IMR-90 (cell line): Measurements from ENCODE around the gene OPN1SW. TPM values are rescaled to one million over a fixed set of nuclear protein-coding genes. Genes with fewer than 3 reads are reported as not detected.

Experiments
- ATAC-seq: fragments of 200-7000 bp; cut with Tn5 transposase; 2 replicates; pipeline ENCODE4 v1.9.1; 2020; ENCODE audit warnings: low read depth, mild to moderate bottlenecking, moderate library complexity
- BruUV-seq: library from RNA; stranded (reverse); fragments of 400-500 nt; replicated peaks from 2 replicates; lab custom pipeline; 2021; lab: Mats Ljungman, UMichigan
- CTCF ChIA-PET: fragments of 300-600 bp; formaldehyde crosslinking; extraction: SDS; loops from one replicate; lab custom pipeline; 2021; ENCODE audit warnings: antibody characterized with exemption; lab: Yijun Ruan, JAX
- POLR2A ChIA-PET: fragments of 300-600 bp; sonication (Branson Sonifier 250); formaldehyde crosslinking; loops from one replicate; lab custom pipeline; 2022; ENCODE audit warnings: antibody characterized with exemption; ENCODE audit not compliant: unreplicated experiment; lab: Charles Lee
- DNase-seq: peaks from one replicate; pipeline ENCODE4 v3.0.0; 2013
- H2AFZ ChIP-seq: replicated peaks from 2 replicates; pipeline ENCODE3; 2013; ENCODE audit warnings: low read length, mild to moderate bottlenecking; ENCODE audit not compliant: poor library complexity
- H2AK5ac ChIP-seq: 2 replicates; pipeline ENCODE4 v1.6.1; 2013; ENCODE audit warnings: low read depth, low read length, inconsistent platforms
- H2AK9ac ChIP-seq: replicated peaks from 2 replicates; pipeline ENCODE3; 2013; ENCODE audit warnings: mild to moderate bottlenecking, low read depth, low read length, moderate library complexity; ENCODE audit not compliant: poor library complexity
- H2BK120ac ChIP-seq: 2 replicates; pipeline ENCODE4 v1.6.1; 2013; ENCODE audit warnings: low read depth, low read length, inconsistent platforms
- H2BK15ac ChIP-seq: 3 replicates; pipeline ENCODE4 v1.6.1; 2013; ENCODE audit warnings: low read depth, low read length, inconsistent platforms
- H2BK20ac ChIP-seq: 2 replicates; pipeline ENCODE4 v1.6.1; 2013; ENCODE audit warnings: low read depth, mild to moderate bottlenecking, inconsistent platforms, low read length, moderate library complexity
- H2BK5ac ChIP-seq: 2 replicates; pipeline ENCODE4 v1.6.1; 2013; ENCODE audit warnings: mild to moderate bottlenecking, low read depth, low read length, inconsistent platforms; ENCODE audit not compliant: poor library complexity, severe bottlenecking
- H3K14ac ChIP-seq: replicated peaks from 2 replicates; pipeline ENCODE4 v1.6.1; 2013; ENCODE audit warnings: low read depth, low read length, inconsistent platforms
- H3K18ac ChIP-seq: 2 replicates; pipeline ENCODE4 v1.6.1; 2013; ENCODE audit warnings: low read depth, low read length, control low read depth
- H3K23ac ChIP-seq: 2 replicates; pipeline ENCODE4 v1.6.1; 2013; ENCODE audit warnings: low read depth, low read length, inconsistent platforms
- H3K27ac ChIP-seq: 2 replicates; pipeline ENCODE4 v1.5.1; 2013; ENCODE audit warnings: mild to moderate bottlenecking, control low read depth, low read length; ENCODE audit not compliant: insufficient read depth
- H3K27me3 ChIP-seq: 2 replicates; pipeline ENCODE4 v1.6.1; 2013; ENCODE audit warnings: low read length; ENCODE audit not compliant: control insufficient read depth, insufficient read depth
- H3K36me3 ChIP-seq: 2 replicates; pipeline ENCODE4 v1.6.1; 2013; ENCODE audit warnings: low read length, mixed read lengths; ENCODE audit not compliant: control insufficient read depth, insufficient read depth
- H3K4ac ChIP-seq: 2 replicates; pipeline ENCODE4 v1.6.1; 2013; ENCODE audit warnings: low read depth, low read length, inconsistent platforms
- H3K4me1 ChIP-seq: 2 replicates; pipeline ENCODE4 v1.6.1; 2013; ENCODE audit warnings: low read length, mixed read lengths; ENCODE audit not compliant: control insufficient read depth, insufficient read depth
- H3K4me2 ChIP-seq: 2 replicates; pipeline ENCODE4 v1.6.1; 2013; ENCODE audit warnings: low read depth, mild to moderate bottlenecking, control low read depth, low read length, moderate library complexity
- H3K4me3 ChIP-seq: 2 replicates; pipeline ENCODE4 v1.5.1; 2013; ENCODE audit warnings: low read depth, mild to moderate bottlenecking, control low read depth, low read length, moderate library complexity; ENCODE audit not compliant: insufficient read depth
- H3K56ac ChIP-seq: 2 replicates; pipeline ENCODE4 v1.6.1; 2013; ENCODE audit warnings: low read length, inconsistent platforms; ENCODE audit not compliant: insufficient read depth; ENCODE audit errors: extremely low read depth
- H3K79me1 ChIP-seq, 2 experiments: 2 replicates each; pipeline ENCODE4 v1.6.1; 2013; ENCODE audit warnings: low read length in 2 of 2, inconsistent platforms in 1 of 2, low read depth in 1 of 2
- H3K9ac ChIP-seq: 2 replicates; pipeline ENCODE4 v1.6.1; 2013; ENCODE audit warnings: low read depth, low read length, control low read depth
- H3K9me1 ChIP-seq: 2 replicates; pipeline ENCODE4 v1.6.1; 2013; ENCODE audit warnings: low read length, inconsistent platforms; ENCODE audit not compliant: insufficient read depth
- H3K9me3 ChIP-seq: 2 replicates; pipeline ENCODE4 v1.6.1; 2013; ENCODE audit warnings: low read length; ENCODE audit not compliant: control insufficient read depth, insufficient read depth
- H4K20me1 ChIP-seq: 2 replicates; pipeline ENCODE4 v1.6.1; 2013; ENCODE audit warnings: low read length, inconsistent platforms; ENCODE audit not compliant: insufficient read depth
- H4K5ac ChIP-seq: 2 replicates; pipeline ENCODE4 v1.6.1; 2013; ENCODE audit warnings: mild to moderate bottlenecking, low read depth, low read length, control low read depth
- H4K8ac ChIP-seq, 2 experiments: 2 replicates each; pipeline ENCODE4 v1.6.1; 2013; ENCODE audit warnings: low read depth in 2 of 2, low read length in 2 of 2, control low read depth in 1 of 2, inconsistent platforms in 1 of 2
- H4K91ac ChIP-seq: 2 replicates; pipeline ENCODE4 v1.6.1; 2013; ENCODE audit warnings: low read depth, low read length, inconsistent platforms; ENCODE audit not compliant: insufficient read depth
- BHLHE40 ChIP-seq: fragments of 150-350 bp; IDR thresholded peaks from 2 replicates; pipeline ENCODE4 v1.6.1; 2016; ENCODE audit warnings: mild to moderate bottlenecking, low read depth, low read length
- CEBPB ChIP-seq: IDR thresholded peaks from 2 replicates; pipeline ENCODE4 v1.6.1; 2012; ENCODE audit warnings: low read depth, low read length, improper control_type of control experiment
- CHD1 ChIP-seq: IDR thresholded peaks from 2 replicates; pipeline ENCODE4 v1.6.1; 2012; ENCODE audit warnings: low read depth, low read length, improper control_type of control experiment
- CTCF ChIP-seq: conservative IDR thresholded peaks from 2 replicates; pipeline ENCODE4 v1.5.1; 2012; ENCODE audit warnings: mild to moderate bottlenecking, low read depth, low read length, improper control_type of control experiment
- FOS ChIP-seq: fragments of 150-350 bp; IDR thresholded peaks from 2 replicates; pipeline ENCODE4 v1.6.1; 2016; ENCODE audit warnings: low read depth, low read length
- MAFK ChIP-seq: IDR thresholded peaks from 2 replicates; pipeline ENCODE4 v1.6.1; 2012; ENCODE audit warnings: low read depth, low read length, improper control_type of control experiment
- MAZ ChIP-seq: IDR thresholded peaks from 2 replicates; pipeline ENCODE4 v1.6.1; 2012; ENCODE audit warnings: low read depth, mild to moderate bottlenecking, low read length, improper control_type of control experiment, moderate library complexity, borderline replicate concordance
- MXI1 ChIP-seq: IDR thresholded peaks from 2 replicates; pipeline ENCODE4 v1.6.1; 2012; ENCODE audit warnings: low read depth, mild to moderate bottlenecking, low read length, moderate library complexity, borderline replicate concordance
- NFE2L2 ChIP-seq: fragments of 150-350 bp; IDR thresholded peaks from 2 replicates; pipeline ENCODE4 v1.6.1; 2016; ENCODE audit warnings: low read depth, mild to moderate bottlenecking, low read length
- POLR2A ChIP-seq: IDR thresholded peaks from 2 replicates; pipeline ENCODE4 v1.6.1; 2012; ENCODE audit warnings: mild to moderate bottlenecking, low read depth, low read length
- RAD21 ChIP-seq: IDR thresholded peaks from 2 replicates; pipeline ENCODE4 v1.6.1; 2012; ENCODE audit warnings: low read length, improper control_type of control experiment
- RCOR1 ChIP-seq: IDR thresholded peaks from 2 replicates; pipeline ENCODE4 v1.6.1; 2012; ENCODE audit warnings: mild to moderate bottlenecking, low read length, improper control_type of control experiment; ENCODE audit not compliant: insufficient replicate concordance
- RFX5 ChIP-seq: IDR thresholded peaks from 2 replicates; pipeline ENCODE4 v1.8.0; 2012; ENCODE audit warnings: low read depth, mild to moderate bottlenecking, low read length, moderate library complexity
- SMC3 ChIP-seq: fragments of 150-350 bp; IDR thresholded peaks from 2 replicates; pipeline ENCODE4 v1.6.1; 2016; ENCODE audit warnings: low read depth, mild to moderate bottlenecking, antibody characterized with exemption, low read length, moderate library complexity
- WGBS, 2 experiments: methylation state at CpG; one replicate each; pipeline versions ENCODE4 v1.1.5 to v1.1.7; 2013; ENCODE audit warnings: missing lambda C conversion rate in 2 of 2; ENCODE audit not compliant: insufficient read length in 1 of 2; ENCODE audit errors: extremely low coverage in 2 of 2; 5-methylcytosine and 5-hydroxymethylcytosine counted together
- dilution Hi-C: fragments of 300-500 bp; cut with HindIII; formaldehyde crosslinking; loops from one replicate; pipeline ENCODE4 v1.14.3; 2018; ENCODE audit warnings: low sequenced_read_pairs; ENCODE audit not compliant: unreplicated experiment
- in situ Hi-C: fragments of 300-500 bp; cut with MboI; formaldehyde crosslinking; loops from 3 replicates; pipeline ENCODE4 v1.14.3; 2019; ENCODE audit warnings: low sequenced_read_pairs, inconsistent platforms, mixed read lengths
- intact Hi-C: fragments of 100-400 bp; cut with micrococcal nuclease; formaldehyde crosslinking; loops from 2 replicates; pipeline ENCODE4 v1.10.0; 2022
- polyA plus RNA-seq, 3 experiments: library from polyadenylated mRNA; depleted of rRNA; stranded (reverse); fragments of >200 nt; gene quantifications; 2 replicates each; pipeline ENCODE4 v1.2.3, GENCODE V29; 2012; ENCODE audit warnings: low replicate concordance in 1 of 3
- total RNA-seq: library from RNA; depleted of rRNA; stranded (reverse); fragments of >200 nt; gene quantifications from 2 replicates; pipeline ENCODE4 v1.2.3, GENCODE V29; 2012
- TF ChIP-seq, protein P1 (sequence below): fragments of 150-350 bp; IDR thresholded peaks from 2 replicates; pipeline ENCODE4 v1.6.1; 2016; ENCODE audit warnings: low read depth, mild to moderate bottlenecking, low read length, moderate library complexity, borderline replicate concordance
- TF ChIP-seq, protein P2 (sequence below): fragments of 150-350 bp; IDR thresholded peaks from 2 replicates; pipeline ENCODE4 v1.6.1; 2017; ENCODE audit warnings: mild to moderate bottlenecking, antibody characterized with exemption, low read length, low read depth

The OPN1SW gene
- total and polyA plus RNA-seq, 2 of the 4 experiments (the other 2 are of a cell fraction) = not detected

DNA sequence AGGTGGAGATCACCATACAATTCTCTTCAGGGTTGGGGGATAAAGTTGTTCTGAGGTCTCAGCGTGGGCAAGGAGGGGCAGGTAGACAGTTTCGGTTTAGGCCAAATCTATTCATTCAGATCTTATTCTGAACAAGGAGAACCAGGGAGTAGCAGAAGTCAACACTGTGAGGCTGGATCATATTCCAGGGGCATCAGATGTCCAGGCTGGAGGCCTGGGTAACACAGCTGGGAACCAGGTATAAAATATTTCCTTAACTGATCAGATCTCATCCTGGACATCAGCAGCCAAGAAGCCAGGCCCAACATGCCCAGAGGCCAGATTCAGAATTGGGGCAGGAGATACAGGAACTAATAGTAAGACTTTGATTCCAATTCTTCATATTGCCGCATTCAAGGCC, 35.4 kb upstream of the OPN1SW start:
- no peak overlapping the region for H3K4ac ChIP-seq
- POLR2A ChIA-PET = no interaction called here
- H2BK5ac ChIP-seq = no peak overlapping the region
- no peak overlapping the region for H3K23ac ChIP-seq
- no peak overlapping the region for H3K56ac ChIP-seq
- H2BK15ac ChIP-seq = no peak overlapping the region
- no peak for TF ChIP-seq CTCF
- TF ChIP-seq MAFK = no peak
- TF ChIP-seq POLR2A = no peak
- no peak for TF ChIP-seq MXI1
- TF ChIP-seq RCOR1 = no peak
- TF ChIP-seq SMC3 = no peak
- TF ChIP-seq FOS = no peak
- TF ChIP-seq, protein P1, sequence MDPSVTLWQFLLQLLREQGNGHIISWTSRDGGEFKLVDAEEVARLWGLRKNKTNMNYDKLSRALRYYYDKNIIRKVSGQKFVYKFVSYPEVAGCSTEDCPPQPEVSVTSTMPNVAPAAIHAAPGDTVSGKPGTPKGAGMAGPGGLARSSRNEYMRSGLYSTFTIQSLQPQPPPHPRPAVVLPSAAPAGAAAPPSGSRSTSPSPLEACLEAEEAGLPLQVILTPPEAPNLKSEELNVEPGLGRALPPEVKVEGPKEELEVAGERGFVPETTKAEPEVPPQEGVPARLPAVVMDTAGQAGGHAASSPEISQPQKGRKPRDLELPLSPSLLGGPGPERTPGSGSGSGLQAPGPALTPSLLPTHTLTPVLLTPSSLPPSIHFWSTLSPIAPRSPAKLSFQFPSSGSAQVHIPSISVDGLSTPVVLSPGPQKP = no peak
- no peak for TF ChIP-seq RFX5
- no peak for TF ChIP-seq CHD1
- TF ChIP-seq MAZ = no peak
- TF ChIP-seq CEBPB = no peak
- no peak for TF ChIP-seq NFE2L2
- no peak for TF ChIP-seq RAD21
- TF ChIP-seq BHLHE40 = no peak
- TF ChIP-seq, protein P2, sequence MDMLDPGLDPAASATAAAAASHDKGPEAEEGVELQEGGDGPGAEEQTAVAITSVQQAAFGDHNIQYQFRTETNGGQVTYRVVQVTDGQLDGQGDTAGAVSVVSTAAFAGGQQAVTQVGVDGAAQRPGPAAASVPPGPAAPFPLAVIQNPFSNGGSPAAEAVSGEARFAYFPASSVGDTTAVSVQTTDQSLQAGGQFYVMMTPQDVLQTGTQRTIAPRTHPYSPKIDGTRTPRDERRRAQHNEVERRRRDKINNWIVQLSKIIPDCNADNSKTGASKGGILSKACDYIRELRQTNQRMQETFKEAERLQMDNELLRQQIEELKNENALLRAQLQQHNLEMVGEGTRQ = no peak
- WGBS, 2 experiments = 100% methylated on average over 1 of the region's 3 CpGs; no CpG with 5 or more reads in 1 of the 2 experiments
- ATAC-seq = no peak
- no peak overlapping the region for H3K9ac ChIP-seq
- H3K27me3 ChIP-seq = no peaks in the 10 kb centered on the region
- no peak overlapping the region; the same call in 1 of the 2 replicates for H4K91ac ChIP-seq
- intact Hi-C loops (no loop called here), in situ Hi-C loops (no loop called here), dilution Hi-C loops (no loop called here)
- H4K5ac ChIP-seq = no peak overlapping the region
- H2BK120ac ChIP-seq = no peak overlapping the region
- no peaks in the 10 kb centered on the region for H3K9me3 ChIP-seq
- no peak overlapping the region for H4K8ac ChIP-seq
- peaks cover 15% of the 10 kb centered on the region for H3K36me3 ChIP-seq
- no peak overlapping the region for H3K18ac ChIP-seq
- no peak overlapping the region for H3K4me3 ChIP-seq
- no peak overlapping the region for H2AFZ ChIP-seq
- peaks cover 10% of the 10 kb centered on the region for H3K4me1 ChIP-seq
- H3K79me1 ChIP-seq = no peaks in the 10 kb centered on the region; a peak in 1 of 4 replicates
- no peak overlapping the region for H3K14ac ChIP-seq
- H2AK9ac ChIP-seq = no peak overlapping the region
- no peak overlapping the region for H2AK5ac ChIP-seq
- H3K27ac ChIP-seq = no peak overlapping the region
- H2BK20ac ChIP-seq = no peak overlapping the region
- BruUV-seq = no TSS peak
- no peaks in the 10 kb centered on the region for H4K20me1 ChIP-seq
- CTCF ChIA-PET = no interaction called here
- DNase-seq = no peak
- peaks cover 10% of the 10 kb centered on the region for H3K9me1 ChIP-seq
- no peak overlapping the region for H3K4me2 ChIP-seq
